ENCODE measurements around the gene PSG7. TPM values are rescaled to one million over a fixed set of nuclear protein-coding genes. Genes with fewer than 3 reads are reported as not detected.
"Not testable (repeated sequence)": the region's sequence is repeated elsewhere in the genome, so short reads cannot be mapped to it uniquely, and the experiment has no call there.

The PSG7 gene
- total RNA-seq, 1 donor from 2014 or later = not detected

- DNase-seq (ENCODE audit: low read depth in 2 of 2) = not testable (repeated sequence)
Observed at GRCh38 chr19:42916931-42917330, 20.1 kb downstream of the PSG7 start.

- DNase-seq (ENCODE audit: low read depth in 2 of 2) = not testable (repeated sequence)
Observed at GRCh38 chr19:42913516-42913915, 23.5 kb downstream of the PSG7 start.

- DNase-seq (ENCODE audit: low read depth in 2 of 2) = not testable (repeated sequence)
Observed at GRCh38 chr19:42912941-42913340, 24.1 kb downstream of the PSG7 start.

- not testable (repeated sequence) for DNase-seq (ENCODE audit: low read depth in 2 of 2)
Observed at GRCh38 chr19:42911731-42912130, 25.3 kb downstream of the PSG7 start.

- DNase-seq (ENCODE audit: low read depth in 2 of 2) = not testable (repeated sequence)
Observed at GRCh38 chr19:42906162-42906561, 30.8 kb downstream of the PSG7 start.

- DNase-seq (ENCODE audit: low read depth in 2 of 2) = not testable (repeated sequence)
Observed at GRCh38 chr19:42900561-42900960, 36.4 kb downstream of the PSG7 start.

- DNase-seq (ENCODE audit: low read depth in 2 of 2) = not testable (repeated sequence)
Observed at GRCh38 chr19:42899674-42900073, 37.3 kb downstream of the PSG7 start.

GRCh38 chr19:42899110-42899509 is 37.9 kb downstream of the PSG7 start:
- not testable (repeated sequence) for DNase-seq (ENCODE audit: low read depth in 2 of 2)

GRCh38 chr19:42898656-42899055 is 38.4 kb downstream of the PSG7 start:
- not testable (repeated sequence) for DNase-seq (ENCODE audit: low read depth in 2 of 2)

GRCh38 chr19:42897729-42898128 is 39.3 kb downstream of the PSG7 start:
- not testable (repeated sequence) for DNase-seq (ENCODE audit: low read depth in 2 of 2)

GRCh38 chr19:42890446-42890845 is 46.6 kb downstream of the PSG7 start:
- not testable (repeated sequence) for DNase-seq (ENCODE audit: low read depth in 2 of 2)

GRCh38 chr19:42887876-42888445 is 49.0 kb downstream of the PSG7 start:
- not testable (repeated sequence) for DNase-seq (ENCODE audit: low read depth in 2 of 2)

GRCh38 chr19:42882730-42883129 is 54.3 kb downstream of the PSG7 start:
- peak; percentile 48 to 71 for DNase-seq (ENCODE audit: low read depth in 2 of 2)

- not testable (repeated sequence) for DNase-seq (ENCODE audit: low read depth in 2 of 2)
Observed at GRCh38 chr19:42882010-42882409, 55.0 kb downstream of the PSG7 start.

GRCh38 chr19:42881279-42881678 is 55.7 kb downstream of the PSG7 start:
- DNase-seq (ENCODE audit: low read depth in 2 of 2) = peak in 1 of 2 donors; percentile 23

- not testable (repeated sequence) for DNase-seq (ENCODE audit: low read depth in 2 of 2)
Observed at GRCh38 chr19:42880621-42881020, 56.4 kb downstream of the PSG7 start.

GRCh38 chr19:42879613-42880012 is 57.4 kb downstream of the PSG7 start, which contains the start of gene PSG1:
Gene PSG1, minus strand, starts transcription at chr19:42879713. Its CDS starts 132 bp downstream, at chr19:42879581.
- DNase-seq (ENCODE audit: low read depth in 2 of 2) = no peak

GRCh38 chr19:42876596-42876995 is 60.4 kb downstream of the PSG7 start:
- not testable (repeated sequence) for DNase-seq (ENCODE audit: low read depth in 2 of 2)

GRCh38 chr19:42875881-42876280 is 61.1 kb downstream of the PSG7 start:
- not testable (repeated sequence) for DNase-seq (ENCODE audit: low read depth in 2 of 2)

GRCh38 chr19:42874901-42875813 is 61.9 kb downstream of the PSG7 start:
- peak in 1 of 2 donors; percentile 79 for DNase-seq (ENCODE audit: low read depth in 2 of 2)

- not testable (repeated sequence) for DNase-seq (ENCODE audit: low read depth in 2 of 2)
Observed at GRCh38 chr19:42874136-42874535, 62.9 kb downstream of the PSG7 start.
